ENCODE data around the gene KCNJ10. TPM values are rescaled to one million over a fixed set of nuclear protein-coding genes. Genes with fewer than 3 reads are reported as not detected.

The KCNJ10 gene
- total and polyA plus RNA-seq, 2 donors from 2014 or later, result 4.9 to 57.6 TPM

DNA sequence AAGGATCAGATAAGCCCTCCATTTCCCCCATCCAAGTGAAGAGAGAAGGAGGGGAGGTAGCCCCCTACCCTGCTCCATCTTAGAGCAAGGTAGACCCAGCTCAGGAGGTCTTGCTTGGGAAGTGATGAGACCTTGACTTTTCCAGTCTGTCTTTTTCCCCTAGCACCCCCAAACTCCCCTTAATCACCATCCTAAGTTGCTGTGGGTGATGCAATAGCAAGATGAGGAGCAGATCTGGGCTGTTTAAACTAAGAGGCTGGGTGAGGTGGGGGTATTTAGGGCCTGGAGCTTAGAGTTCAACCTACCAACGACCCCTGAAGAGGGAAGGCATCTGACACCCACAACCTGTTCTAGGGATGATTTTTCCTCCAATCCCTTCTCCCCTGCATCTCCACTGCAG, 47.3 kb upstream of the KCNJ10 start:
- H3K4me3 ChIP-seq (ENCODE audit: low read length in 3 of 3), result peak overlapping the region in 1 of 3 donors; percentile 12
- TF ChIP-seq, protein P1, sequence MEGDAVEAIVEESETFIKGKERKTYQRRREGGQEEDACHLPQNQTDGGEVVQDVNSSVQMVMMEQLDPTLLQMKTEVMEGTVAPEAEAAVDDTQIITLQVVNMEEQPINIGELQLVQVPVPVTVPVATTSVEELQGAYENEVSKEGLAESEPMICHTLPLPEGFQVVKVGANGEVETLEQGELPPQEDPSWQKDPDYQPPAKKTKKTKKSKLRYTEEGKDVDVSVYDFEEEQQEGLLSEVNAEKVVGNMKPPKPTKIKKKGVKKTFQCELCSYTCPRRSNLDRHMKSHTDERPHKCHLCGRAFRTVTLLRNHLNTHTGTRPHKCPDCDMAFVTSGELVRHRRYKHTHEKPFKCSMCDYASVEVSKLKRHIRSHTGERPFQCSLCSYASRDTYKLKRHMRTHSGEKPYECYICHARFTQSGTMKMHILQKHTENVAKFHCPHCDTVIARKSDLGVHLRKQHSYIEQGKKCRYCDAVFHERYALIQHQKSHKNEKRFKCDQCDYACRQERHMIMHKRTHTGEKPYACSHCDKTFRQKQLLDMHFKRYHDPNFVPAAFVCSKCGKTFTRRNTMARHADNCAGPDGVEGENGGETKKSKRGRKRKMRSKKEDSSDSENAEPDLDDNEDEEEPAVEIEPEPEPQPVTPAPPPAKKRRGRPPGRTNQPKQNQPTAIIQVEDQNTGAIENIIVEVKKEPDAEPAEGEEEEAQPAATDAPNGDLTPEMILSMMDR (IDR thresholded peaks at IDR 0.05; ENCODE audit: borderline replicate concordance, extremely low read depth, insufficient read depth), result no peak
- no peaks in the 10 kb centered on the region for H3K9me3 ChIP-seq (ENCODE audit: control insufficient read depth in 2 of 3, insufficient read depth in 1 of 3, low read length in 3 of 3)
- H3K9ac ChIP-seq (ENCODE audit: low read length in 3 of 3), result no peak overlapping the region
- H3K4me1 ChIP-seq (ENCODE audit: control insufficient read depth in 2 of 3, insufficient read depth in 2 of 3, low read depth in 1 of 3, low read length in 3 of 3), result no peaks in the 10 kb centered on the region
- no peaks in the 10 kb centered on the region for H3K36me3 ChIP-seq (ENCODE audit: control insufficient read depth in 2 of 3, insufficient read depth in 3 of 3, low read length in 3 of 3)
- no peak overlapping the region for H3K27ac ChIP-seq (ENCODE audit: low read depth in 2 of 2, low read length in 2 of 2)
- H3K27me3 ChIP-seq (ENCODE audit: control insufficient read depth, insufficient read depth, low read length), result no peaks in the 10 kb centered on the region
- no peak for DNase-seq
- intact Hi-C loops (cut with DNase I), result no loop called here
- FAIRE-seq, result no peak

DNA sequence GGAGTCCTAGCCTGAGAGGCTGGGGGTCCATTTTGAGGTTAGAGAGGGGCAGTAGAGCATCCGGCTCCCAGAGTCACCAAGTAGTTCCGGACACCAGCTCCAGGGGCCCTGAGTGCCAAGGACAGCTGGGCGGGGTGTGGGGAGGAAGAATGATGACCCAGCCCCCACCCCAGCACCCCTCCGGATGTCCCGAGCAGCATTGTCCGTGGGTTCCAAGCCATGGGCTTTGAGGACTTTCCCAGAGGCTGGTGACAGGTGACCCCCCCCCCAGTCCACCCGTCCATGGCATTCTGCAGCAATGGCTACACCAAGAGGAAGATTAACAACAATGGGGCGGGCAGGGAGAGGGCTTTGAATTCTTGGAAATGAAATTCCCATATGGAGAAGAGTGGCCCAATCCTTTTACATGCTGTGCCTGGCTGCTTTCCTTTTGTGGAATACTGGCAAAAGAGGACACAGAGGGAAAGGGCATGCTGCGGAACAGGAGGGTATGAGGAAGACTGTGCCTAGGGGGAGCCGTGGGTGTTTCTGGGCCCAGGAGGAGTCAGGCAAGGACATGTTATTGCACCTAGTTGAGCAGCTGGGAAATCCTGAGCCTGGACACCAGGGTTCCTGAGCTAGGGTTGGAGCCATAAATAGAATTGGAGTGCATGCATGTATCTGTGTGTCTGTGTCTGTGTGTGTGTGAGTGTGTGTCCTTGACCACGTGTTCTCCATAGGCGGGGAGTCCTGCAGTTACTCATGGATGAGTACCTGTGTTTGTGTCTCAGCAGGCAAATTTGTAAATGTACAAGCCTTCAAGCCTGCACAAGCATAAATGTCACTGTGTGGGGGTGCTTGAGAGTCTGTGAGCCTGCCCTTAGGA, 46.6 kb upstream of the KCNJ10 start:
- peak in 1 of 5 donors; percentile 49 for DNase-seq
- no peak for FAIRE-seq
- no peaks in the 10 kb centered on the region for H3K9me3 ChIP-seq (ENCODE audit: control insufficient read depth in 2 of 3, insufficient read depth in 1 of 3, low read length in 3 of 3)

DNA sequence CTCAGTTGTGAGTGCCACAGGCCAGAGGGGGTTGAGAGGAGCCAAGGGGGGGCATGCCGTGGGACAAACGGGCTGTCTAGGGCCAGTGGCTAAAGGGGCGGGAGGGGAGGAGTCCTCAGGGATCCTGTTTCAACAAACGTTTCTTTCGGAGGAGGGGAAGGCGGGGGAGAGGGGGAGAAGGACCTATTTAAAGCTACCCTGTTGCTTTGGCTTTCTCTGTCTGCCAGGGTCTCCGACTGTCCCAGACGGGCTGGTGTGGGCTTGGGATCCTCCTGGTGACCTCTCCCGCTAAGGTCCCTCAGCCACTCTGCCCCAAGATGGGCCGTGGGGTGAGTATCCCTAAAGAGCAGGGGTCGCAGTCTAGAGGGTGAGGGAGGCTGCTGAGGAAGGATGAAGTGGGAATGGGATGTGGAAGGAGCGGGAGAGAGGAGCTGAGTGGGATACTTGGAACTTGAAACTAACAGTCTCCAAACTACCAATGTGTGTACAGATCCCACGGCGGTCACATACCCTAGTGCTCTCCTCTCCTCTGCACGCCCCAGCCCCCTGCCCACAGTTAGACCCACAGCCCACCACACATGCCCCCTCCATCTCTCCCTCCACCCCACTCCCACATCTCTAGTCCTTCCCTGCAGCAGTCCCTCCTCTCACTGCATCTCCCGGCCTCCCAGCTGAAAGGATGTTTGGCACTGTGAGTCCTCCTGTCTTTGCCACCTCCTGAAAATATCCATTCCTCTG, 45.8 kb upstream of the KCNJ10 start, which contains the start of gene ATP1A2:
Gene ATP1A2 (plus strand): TSS at position 215 of the 738 bp plus-strand sequence. CDS start 103 bp downstream, at position 318.
- no peak for FAIRE-seq
- Histone ChIP-seq H3K4me1 (ENCODE audit: control insufficient read depth in 2 of 3, insufficient read depth in 2 of 3, low read depth in 1 of 3, low read length in 3 of 3) (no peaks in the 10 kb centered on the region), H3K4me3 (ENCODE audit: low read length in 3 of 3) (peak within 1 kb of the TSS in 1 of 3 donors; percentile 29), H3K9ac (ENCODE audit: low read length in 3 of 3) (no peak within 1 kb of the TSS), H3K27me3 (ENCODE audit: control insufficient read depth, insufficient read depth, low read length) (no peaks in the 10 kb centered on the region), H3K27ac (ENCODE audit: low read depth in 2 of 2, low read length in 2 of 2) (peak within 1 kb of the TSS in 1 of 2 donors; percentile 51), H3K9me3 (ENCODE audit: control insufficient read depth in 2 of 3, insufficient read depth in 1 of 3, low read length in 3 of 3) (no peaks in the 10 kb centered on the region), H3K36me3 (ENCODE audit: control insufficient read depth in 2 of 3, insufficient read depth in 3 of 3, low read length in 3 of 3) (no peaks in the 10 kb centered on the region)
- TF ChIP-seq, protein P1 (IDR thresholded peaks at IDR 0.05; ENCODE audit: borderline replicate concordance, extremely low read depth, insufficient read depth), result no peak
- intact Hi-C loops (cut with DNase I), result no loop called here
- peak in 4 of 5 donors; percentile 60 to 78 (median 70) for DNase-seq

More for the DNA sequence above, 46.6 kb upstream of the KCNJ10 start:
- no peak overlapping the region for H3K9ac ChIP-seq (ENCODE audit: low read length in 3 of 3)
- H3K27ac ChIP-seq (ENCODE audit: low read depth in 2 of 2, low read length in 2 of 2), result no peak overlapping the region
- no peaks in the 10 kb centered on the region for H3K4me1 ChIP-seq (ENCODE audit: control insufficient read depth in 2 of 3, insufficient read depth in 2 of 3, low read depth in 1 of 3, low read length in 3 of 3)
- intact Hi-C loops (cut with DNase I), result no loop called here
- H3K4me3 ChIP-seq (ENCODE audit: low read length in 3 of 3), result peak overlapping the region in 1 of 3 donors; percentile 29
- no peaks in the 10 kb centered on the region for H3K36me3 ChIP-seq (ENCODE audit: control insufficient read depth in 2 of 3, insufficient read depth in 3 of 3, low read length in 3 of 3)
- no peaks in the 10 kb centered on the region for H3K27me3 ChIP-seq (ENCODE audit: control insufficient read depth, insufficient read depth, low read length)
- TF ChIP-seq, protein P1 (IDR thresholded peaks at IDR 0.05; ENCODE audit: borderline replicate concordance, extremely low read depth, insufficient read depth), result no peak

Data from kidney (tissue), 14 donors.